DND-41 (cell line): ENCODE measurements around the gene ZMYND19.

Source experiments
- ATAC-seq: fragments of 200-7000 bp; cut with Tn5 transposase; 3 replicates; pipeline ENCODE4 v1.9.1; 2021; ENCODE audit warnings: low read depth; ENCODE audit not compliant: insufficient read depth
- DNase-seq: peaks from one replicate; pipeline ENCODE4 v3.0.0-alpha.2; 2020
- H2AFZ ChIP-seq: 2 replicates; pipeline ENCODE4 v1.6.0; 2012; ENCODE audit warnings: low read depth, low read length
- H3K27ac ChIP-seq: 2 replicates; pipeline ENCODE4 v1.5.1; 2012; ENCODE audit warnings: low read length, inconsistent platforms
- H3K27me3 ChIP-seq: fragments of 200-600 bp; sonication (generic); 2 replicates; pipeline ENCODE4 v1.6.0; 2012; ENCODE audit warnings: low read length, mild to moderate bottlenecking, inconsistent platforms; ENCODE audit not compliant: insufficient read depth, poor library complexity
- H3K36me3 ChIP-seq: 2 replicates; pipeline ENCODE4 v1.5.1; 2012; ENCODE audit warnings: low read length, inconsistent platforms; ENCODE audit not compliant: insufficient read depth
- H3K4me1 ChIP-seq: 2 replicates; pipeline ENCODE4 v1.5.1; 2012; ENCODE audit warnings: mild to moderate bottlenecking, low read length; ENCODE audit not compliant: insufficient read depth
- H3K4me2 ChIP-seq: 2 replicates; pipeline ENCODE4 v1.6.0; 2012; ENCODE audit warnings: mild to moderate bottlenecking, moderate library complexity, low read length, inconsistent platforms; ENCODE audit not compliant: insufficient read depth
- H3K4me3 ChIP-seq, 2 experiments: fragments of 200-600 bp in 1 of 2; shearing (Covaris generic) in 1 of 2; 2 replicates each; pipeline ENCODE4 v1.5.1; 2012 to 2016; ENCODE audit warnings: inconsistent platforms in 2 of 2, low read length in 2 of 2, mild to moderate bottlenecking in 2 of 2, low read depth in 1 of 2, moderate library complexity in 1 of 2
- H3K79me2 ChIP-seq: 2 replicates; pipeline ENCODE4 v1.6.0; 2012; ENCODE audit warnings: low read length, inconsistent platforms; ENCODE audit not compliant: insufficient read depth
- H3K9ac ChIP-seq: 2 replicates; pipeline ENCODE4 v1.6.0; 2012; ENCODE audit warnings: low read depth, mild to moderate bottlenecking, inconsistent platforms, low read length, moderate library complexity
- H3K9me3 ChIP-seq: 2 replicates; pipeline ENCODE4 v1.5.1; 2012; ENCODE audit warnings: low read length, moderate library complexity, mild to moderate bottlenecking, inconsistent platforms; ENCODE audit not compliant: insufficient read depth, severe bottlenecking
- H4K20me1 ChIP-seq: 2 replicates; pipeline ENCODE4 v1.6.0; 2012; ENCODE audit warnings: low read length; ENCODE audit not compliant: insufficient read depth
- EZH2 ChIP-seq: IDR thresholded peaks from 3 replicates; pipeline ENCODE4 v1.6.1; 2012; ENCODE audit warnings: borderline replicate concordance, low read depth, mild to moderate bottlenecking, moderate library complexity, low read length, inconsistent platforms; ENCODE audit not compliant: severe bottlenecking
- TF ChIP-seq, protein P1 (sequence below): IDR thresholded peaks from 2 replicates; pipeline ENCODE4 v1.5.1; 2012; ENCODE audit warnings: borderline replicate concordance, low read length, moderate library complexity, mild to moderate bottlenecking; ENCODE audit not compliant: poor library complexity, severe bottlenecking; ENCODE audit errors: extremely low read depth

The ZMYND19 gene

DNA sequence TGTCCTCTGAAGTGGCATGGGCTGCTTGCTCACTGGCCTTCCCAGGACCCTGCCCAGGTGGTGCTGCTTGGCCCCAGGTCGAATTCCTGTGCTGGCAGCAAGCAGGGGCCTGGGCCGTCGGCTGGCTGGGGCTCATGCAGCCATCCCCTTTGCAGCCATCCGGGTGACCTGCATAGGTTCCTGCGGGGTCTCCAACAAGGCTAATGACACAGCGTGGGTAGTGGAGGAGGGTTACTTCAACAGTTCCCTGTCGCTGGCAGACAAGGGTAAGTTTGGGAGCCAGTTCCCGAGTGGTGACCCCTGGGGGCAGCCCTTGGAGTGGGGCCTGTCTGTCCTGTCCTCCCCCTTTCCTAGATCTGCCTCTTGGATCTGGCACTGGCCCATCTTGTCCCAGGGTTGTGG is 22.4 kb upstream of the ZMYND19 start:
- Histone ChIP-seq H4K20me1 (peaks cover 30% of the 10 kb centered on the region), H3K36me3 (peaks cover 45% of the 10 kb centered on the region), H3K9me3 (no peaks in the 10 kb centered on the region), H3K79me2 (peaks cover 23% of the 10 kb centered on the region), H3K27me3 (no peaks in the 10 kb centered on the region), H3K27ac (no peak overlapping the region; the same call in 1 of the 2 replicates), H3K4me2 (no peak overlapping the region), H3K4me3 (no peak overlapping the region), H3K4me1 (peaks cover 16% of the 10 kb centered on the region), H3K9ac (no peak overlapping the region), H2AFZ (no peak overlapping the region)
- TF ChIP-seq, protein P1, sequence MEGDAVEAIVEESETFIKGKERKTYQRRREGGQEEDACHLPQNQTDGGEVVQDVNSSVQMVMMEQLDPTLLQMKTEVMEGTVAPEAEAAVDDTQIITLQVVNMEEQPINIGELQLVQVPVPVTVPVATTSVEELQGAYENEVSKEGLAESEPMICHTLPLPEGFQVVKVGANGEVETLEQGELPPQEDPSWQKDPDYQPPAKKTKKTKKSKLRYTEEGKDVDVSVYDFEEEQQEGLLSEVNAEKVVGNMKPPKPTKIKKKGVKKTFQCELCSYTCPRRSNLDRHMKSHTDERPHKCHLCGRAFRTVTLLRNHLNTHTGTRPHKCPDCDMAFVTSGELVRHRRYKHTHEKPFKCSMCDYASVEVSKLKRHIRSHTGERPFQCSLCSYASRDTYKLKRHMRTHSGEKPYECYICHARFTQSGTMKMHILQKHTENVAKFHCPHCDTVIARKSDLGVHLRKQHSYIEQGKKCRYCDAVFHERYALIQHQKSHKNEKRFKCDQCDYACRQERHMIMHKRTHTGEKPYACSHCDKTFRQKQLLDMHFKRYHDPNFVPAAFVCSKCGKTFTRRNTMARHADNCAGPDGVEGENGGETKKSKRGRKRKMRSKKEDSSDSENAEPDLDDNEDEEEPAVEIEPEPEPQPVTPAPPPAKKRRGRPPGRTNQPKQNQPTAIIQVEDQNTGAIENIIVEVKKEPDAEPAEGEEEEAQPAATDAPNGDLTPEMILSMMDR, result no peak
- TF ChIP-seq EZH2, result no peak
- ATAC-seq (peak; percentile 10; the same call in 1 of the 3 replicates), DNase-seq (no peak)

DNA sequence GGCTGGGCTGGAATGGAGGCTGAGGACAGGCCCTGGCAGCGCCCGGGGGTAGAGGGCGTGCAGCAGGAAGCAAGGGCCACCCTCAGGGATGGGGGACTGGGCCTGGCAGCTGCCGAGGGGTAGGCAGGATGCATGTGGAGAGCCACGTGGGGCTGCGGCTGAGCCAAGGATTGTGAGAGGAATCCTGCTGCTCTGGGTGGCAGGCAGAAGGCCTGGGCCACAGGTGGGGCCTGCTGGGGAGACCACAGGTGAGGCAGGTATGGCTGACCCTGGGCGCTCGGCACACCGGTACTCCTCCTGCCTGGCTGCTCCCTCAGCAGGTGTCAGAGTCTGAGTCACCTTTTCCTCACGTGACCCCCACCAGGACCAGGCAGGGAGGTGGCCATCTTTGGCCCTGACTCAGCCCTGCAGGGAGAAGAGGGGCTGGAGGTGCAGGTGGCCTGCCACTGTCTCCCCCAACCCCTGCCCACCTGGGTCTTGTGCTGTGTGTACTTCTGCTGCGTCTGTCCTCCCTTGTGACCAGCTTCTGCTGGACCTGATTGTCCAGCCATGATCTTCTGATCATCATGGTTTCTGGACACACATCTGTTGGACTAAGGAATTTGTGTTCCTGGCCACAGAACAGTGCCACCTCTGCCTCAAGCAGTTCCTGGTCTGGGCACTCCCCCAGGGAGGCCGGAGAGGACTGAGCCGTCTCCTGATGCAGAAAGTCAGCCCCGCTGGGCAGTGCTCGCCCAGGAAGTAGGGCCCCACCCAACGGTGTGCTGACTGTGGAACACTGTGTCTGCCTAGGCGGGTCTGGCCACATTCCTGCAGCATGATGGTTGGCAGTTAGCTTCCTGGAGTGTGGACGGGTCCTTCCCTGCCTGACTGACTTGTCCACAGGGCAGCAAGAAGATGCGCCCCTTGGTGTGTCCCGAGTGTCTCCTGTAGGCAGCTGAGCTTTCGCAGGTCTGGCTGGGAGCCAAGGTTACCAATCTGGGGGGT is 21.6 kb upstream of the ZMYND19 start:
- H3K4me1 ChIP-seq, result peaks cover 14% of the 10 kb centered on the region
- TF ChIP-seq EZH2, result no peak
- TF ChIP-seq, protein P1, result no peak
- ATAC-seq, result peak; percentile 20
- peaks cover 33% of the 10 kb centered on the region for H4K20me1 ChIP-seq
- DNase-seq, result no peak
- H3K9ac ChIP-seq, result no peak overlapping the region
- no peak overlapping the region for H2AFZ ChIP-seq
- H3K4me3 ChIP-seq, result no peak overlapping the region
- H3K36me3 ChIP-seq, result peaks cover 39% of the 10 kb centered on the region
- H3K4me2 ChIP-seq, result no peak overlapping the region
- peaks cover 23% of the 10 kb centered on the region for H3K79me2 ChIP-seq
- no peak overlapping the region for H3K27ac ChIP-seq
- no peaks in the 10 kb centered on the region for H3K27me3 ChIP-seq
- H3K9me3 ChIP-seq, result no peaks in the 10 kb centered on the region

DNA sequence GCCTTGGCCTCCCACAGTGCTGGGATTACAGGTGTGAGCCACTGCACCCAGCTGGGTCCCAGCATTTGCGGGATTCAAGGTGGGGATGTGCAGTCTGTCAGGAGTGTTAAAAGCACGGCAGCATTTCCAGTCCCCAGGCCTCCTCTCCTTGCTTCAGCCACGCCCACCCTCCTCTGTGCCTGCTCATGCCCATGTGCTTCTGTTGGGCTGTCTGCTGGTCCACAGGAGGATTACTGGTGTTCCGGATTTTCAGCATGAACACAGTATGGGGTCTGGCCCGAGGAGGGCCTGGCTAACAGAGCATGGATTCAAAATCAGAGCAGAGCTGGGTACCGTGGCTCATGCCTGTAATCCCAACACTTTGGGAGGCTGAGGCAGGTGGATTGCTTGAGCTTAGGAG is 20.6 kb upstream of the ZMYND19 start:
- Histone ChIP-seq H2AFZ (no peak overlapping the region), H3K27ac (no peak overlapping the region), H4K20me1 (peaks cover 35% of the 10 kb centered on the region), H3K36me3 (peaks cover 31% of the 10 kb centered on the region), H3K27me3 (no peaks in the 10 kb centered on the region), H3K4me1 (peaks cover 16% of the 10 kb centered on the region), H3K79me2 (peaks cover 25% of the 10 kb centered on the region), H3K4me2 (no peak overlapping the region), H3K9ac (no peak overlapping the region), H3K4me3 (no peak overlapping the region), H3K9me3 (no peaks in the 10 kb centered on the region)
- ATAC-seq, result no peak
- no peak for DNase-seq
- no peak for TF ChIP-seq EZH2
- TF ChIP-seq, protein P1, result no peak
